ENCODE results near the gene FAM13A.
"Not testable (repeated sequence)": the region's sequence is repeated elsewhere in the genome, so short reads cannot be mapped to it uniquely, and the experiment has no call there.

Gene FAM13A

GRCh38 chr4:89064848-89065247 is 7.9 kb upstream of the FAM13A start:
- no peak overlapping the region for H3K4me3 ChIP-seq (replicated peaks; ENCODE audit: low read depth, low read length)
- DNase-seq (ENCODE audit: low read depth): no peak
- TF ChIP-seq CTCF (IDR thresholded peaks at IDR 0.05; ENCODE audit: low read length, missing control alignments): no peak

GRCh38 chr4:89057844-89058243 is 859 bp upstream of the FAM13A start:
- H3K4me3 ChIP-seq (replicated peaks; ENCODE audit: low read depth, low read length); DNase-seq (ENCODE audit: low read depth): not testable (repeated sequence)

GRCh38 chr4:89056292-89056952 is 563 bp downstream of the FAM13A start:
- DNase-seq (ENCODE audit: low read depth): no peak
- TF ChIP-seq CTCF (IDR thresholded peaks at IDR 0.05; ENCODE audit: low read length, missing control alignments): no peak
- H3K4me3 ChIP-seq (replicated peaks; ENCODE audit: low read depth, low read length): peak overlapping the region; percentile 65

- no peak for DNase-seq (ENCODE audit: low read depth)
- H3K4me3 ChIP-seq (replicated peaks; ENCODE audit: low read depth, low read length): peak overlapping the region; percentile 65
- no peak for TF ChIP-seq CTCF (IDR thresholded peaks at IDR 0.05; ENCODE audit: low read length, missing control alignments)
These were observed 1.6 kb downstream of the FAM13A start for GRCh38 chr4:89055157-89056080.

- no peak for TF ChIP-seq CTCF (IDR thresholded peaks at IDR 0.05; ENCODE audit: low read length, missing control alignments)
- H3K4me3 ChIP-seq (replicated peaks; ENCODE audit: low read depth, low read length): no peak overlapping the region
- DNase-seq (ENCODE audit: low read depth): no peak
These were observed 2.4 kb downstream of the FAM13A start for GRCh38 chr4:89054627-89055026.

GRCh38 chr4:89049853-89050252 is 7.1 kb downstream of the FAM13A start:
- TF ChIP-seq CTCF (IDR thresholded peaks at IDR 0.05; ENCODE audit: low read length, missing control alignments): no peak
- DNase-seq (ENCODE audit: low read depth): no peak
- H3K4me3 ChIP-seq (replicated peaks; ENCODE audit: low read depth, low read length): no peak overlapping the region

GRCh38 chr4:89048906-89049601 is 7.9 kb downstream of the FAM13A start:
- H3K4me3 ChIP-seq (replicated peaks; ENCODE audit: low read depth, low read length): no peak overlapping the region
- no peak for TF ChIP-seq CTCF (IDR thresholded peaks at IDR 0.05; ENCODE audit: low read length, missing control alignments)
- DNase-seq (ENCODE audit: low read depth): no peak

Data from fibroblast of pulmonary artery (primary cell).